Neuronal stem cell (in vitro differentiated cells): Measurements from ENCODE around the gene NOS3.

Experiments used
- DNase-seq: peaks from one replicate; pipeline ENCODE4 v3.0.0-alpha.2; 2013; ENCODE audit warnings: low spot score
- H2AFZ ChIP-seq: one replicate; pipeline ENCODE4 v1.6.1; 2013; ENCODE audit warnings: mild to moderate bottlenecking, low read length, inconsistent platforms
- H2AK5ac ChIP-seq: 2 replicates; pipeline ENCODE4 v1.6.1; 2013; ENCODE audit warnings: low read depth, mild to moderate bottlenecking, inconsistent platforms, low read length, moderate library complexity, mixed read lengths
- H2BK120ac ChIP-seq: 2 replicates; pipeline ENCODE4 v1.6.1; 2013; ENCODE audit warnings: low read depth, mild to moderate bottlenecking, inconsistent platforms, low read length, moderate library complexity, mixed read lengths
- H2BK12ac ChIP-seq: one replicate; pipeline ENCODE4 v1.6.1; 2013; ENCODE audit warnings: low read length, inconsistent platforms
- H2BK15ac ChIP-seq: 2 replicates; pipeline ENCODE4 v1.6.1; 2013; ENCODE audit warnings: mild to moderate bottlenecking, low read length, inconsistent platforms, mixed read lengths
- H2BK5ac ChIP-seq: one replicate; pipeline ENCODE4 v1.6.1; 2013; ENCODE audit warnings: inconsistent platforms, mild to moderate bottlenecking, low read length, moderate library complexity
- H3K14ac ChIP-seq: one replicate; pipeline ENCODE4 v1.6.1; 2013; ENCODE audit warnings: low read length, inconsistent platforms
- H3K18ac ChIP-seq: 2 replicates; pipeline ENCODE4 v1.6.1; 2013; ENCODE audit warnings: low read length, inconsistent platforms
- H3K23ac ChIP-seq: 2 replicates; pipeline ENCODE4 v1.6.1; 2013; ENCODE audit warnings: low read depth, mild to moderate bottlenecking, mixed read lengths, low read length, inconsistent platforms; ENCODE audit not compliant: poor library complexity
- H3K27ac ChIP-seq: replicated peaks from 3 replicates; pipeline ENCODE4 v1.5.1; 2013; ENCODE audit warnings: low read length, inconsistent platforms
- H3K27me3 ChIP-seq, 3 experiments: 2 replicates each; pipeline ENCODE4 v1.6.1; 2013; ENCODE audit warnings: low read length in 3 of 3, mild to moderate bottlenecking in 2 of 3, inconsistent platforms in 1 of 3, low read depth in 1 of 3, mixed read lengths in 1 of 3, moderate library complexity in 1 of 3; ENCODE audit not compliant: control insufficient read depth in 3 of 3, insufficient read depth in 3 of 3
- H3K36me3 ChIP-seq, 2 donors: replicated peaks in 1 of 2; 2 replicates each; pipeline ENCODE4 v1.6.1; 2013; ENCODE audit warnings: low read length in 2 of 2; ENCODE audit not compliant: control insufficient read depth in 2 of 2, insufficient read depth in 2 of 2
- H3K4ac ChIP-seq: 2 replicates; pipeline ENCODE4 v1.6.1; 2013; ENCODE audit warnings: inconsistent platforms, mild to moderate bottlenecking, low read length, moderate library complexity
- H3K4me1 ChIP-seq, 2 donors: 1 replicate in 1 of 2; 2 replicates in 1 of 2; pipeline ENCODE4 v1.6.1; 2013; ENCODE audit warnings: low read length in 2 of 2, low read depth in 1 of 2; ENCODE audit not compliant: control insufficient read depth in 2 of 2, insufficient read depth in 1 of 2
- H3K4me2 ChIP-seq: one replicate; pipeline ENCODE4 v1.6.1; 2013; ENCODE audit warnings: mild to moderate bottlenecking, low read length, inconsistent platforms; ENCODE audit not compliant: insufficient read depth, poor library complexity, severe bottlenecking
- H3K4me3 ChIP-seq, 2 donors: 2 replicates each; pipeline ENCODE4 v1.5.1; 2013; ENCODE audit warnings: low read length in 2 of 2, mild to moderate bottlenecking in 2 of 2, inconsistent platforms in 1 of 2, moderate library complexity in 1 of 2
- H3K79me1 ChIP-seq: one replicate; pipeline ENCODE4 v1.6.1; 2013; ENCODE audit warnings: low read depth, mild to moderate bottlenecking, inconsistent platforms, low read length, moderate library complexity
- H3K9ac ChIP-seq: one replicate; pipeline ENCODE4 v1.6.1; 2013; ENCODE audit warnings: mild to moderate bottlenecking, low read depth, low read length, inconsistent platforms; ENCODE audit not compliant: poor library complexity
- H3K9me3 ChIP-seq, 2 donors: replicated peaks in 1 of 2; 2 replicates each; pipeline versions ENCODE3 to v1.6.1; 2013; ENCODE audit warnings: low read length in 2 of 2, mild to moderate bottlenecking in 2 of 2, inconsistent platforms in 1 of 2, low read depth in 1 of 2, mixed read lengths in 1 of 2, moderate library complexity in 1 of 2; ENCODE audit not compliant: control insufficient read depth in 2 of 2, insufficient read depth in 1 of 2
- H4K8ac ChIP-seq: one replicate; pipeline ENCODE4 v1.6.1; 2013; ENCODE audit warnings: low read depth, mild to moderate bottlenecking, inconsistent platforms, low read length, moderate library complexity
- H4K91ac ChIP-seq: one replicate; pipeline ENCODE4 v1.6.1; 2013; ENCODE audit warnings: low read length, low read depth, mild to moderate bottlenecking, inconsistent platforms; ENCODE audit not compliant: poor library complexity
- WGBS, 2 donors: extraction: QIAGEN DNeasy Blood & Tissue Kit; methylation state at CpG; one replicate each; pipeline ENCODE4 v1.1.7; 2013; ENCODE audit warnings: missing lambda C conversion rate in 2 of 2, mixed read lengths in 1 of 2; ENCODE audit not compliant: insufficient read length in 2 of 2, insufficient replicate concordance in 1 of 2; ENCODE audit errors: extremely low coverage in 2 of 2; 5-methylcytosine and 5-hydroxymethylcytosine counted together

Gene NOS3

GRCh38 chr7:151020231-151020630 lies 29.4 kb downstream of the NOS3 start:
- Histone ChIP-seq H2BK12ac (peak overlapping the region; percentile 27), H4K91ac (no peak overlapping the region), H3K27me3 (peaks cover 0 to 18% (median 0%) of the 10 kb centered on the region in 3 experiments), H3K4me1 (peaks cover 25 to 33% of the 10 kb centered on the region in 2 donors), H3K4me3 (peak overlapping the region in 1 of 2 donors; percentile 37), H2BK15ac (no peak overlapping the region), H2AFZ (peak overlapping the region; percentile 92), H3K14ac (no peak overlapping the region), H2BK120ac (no peak overlapping the region), H4K8ac (no peak overlapping the region), H3K36me3 (no peaks in the 10 kb centered on the region), H3K4me2 (peak overlapping the region; percentile 19), H3K9ac (no peak overlapping the region), H3K18ac (peak overlapping the region; percentile 13), H2BK5ac (no peak overlapping the region), H3K4ac (no peak overlapping the region), H3K9me3 (peaks cover 0 to 2% of the 10 kb centered on the region in 2 donors), H3K23ac (no peak overlapping the region), H2AK5ac (no peak overlapping the region), H3K27ac (peak overlapping the region; percentile 89), H3K79me1 (peaks cover 2% of the 10 kb centered on the region)
- no CpG with 5 or more reads among the region's 7 CpGs for WGBS, 2 donors
- DNase-seq: no peak

DNA sequence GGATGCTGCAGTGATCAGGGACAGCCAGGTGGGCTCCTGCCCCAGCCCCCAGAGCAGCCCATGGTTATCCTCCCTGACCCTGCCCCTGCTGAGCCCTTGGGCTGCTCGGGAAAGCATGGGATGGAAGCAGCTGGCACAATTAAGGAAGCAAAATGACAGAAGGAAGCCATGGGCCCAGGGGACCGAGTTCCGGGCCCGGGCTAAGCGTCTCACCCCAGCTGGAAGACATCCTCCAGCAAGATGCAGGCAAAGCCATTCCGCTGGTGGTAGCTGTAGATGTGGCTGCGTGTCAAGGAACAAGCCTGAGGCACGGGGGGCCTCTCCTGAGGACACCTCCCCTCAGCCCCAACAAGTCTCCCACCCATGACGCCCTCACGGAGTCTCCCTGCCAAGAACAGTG lies 32.4 kb downstream of the NOS3 start:
- Histone ChIP-seq H2AFZ (no peak overlapping the region), H3K14ac (no peak overlapping the region), H3K18ac (peak overlapping the region; percentile 84), H3K4me3 (no peak overlapping the region), H3K4me1 (peaks cover 26 to 36% of the 10 kb centered on the region in 2 donors), H3K36me3 (no peaks in the 10 kb centered on the region), H3K4ac (peak overlapping the region; percentile 72), H2BK5ac (peak overlapping the region; percentile 73), H3K27ac (no peak overlapping the region), H2BK12ac (peak overlapping the region; percentile 69), H4K8ac (peak overlapping the region; percentile 92), H3K79me1 (peaks cover 2% of the 10 kb centered on the region), H3K9me3 (peaks cover 0 to 2% of the 10 kb centered on the region in 2 donors), H3K9ac (no peak overlapping the region), H2BK15ac (peak overlapping the region; percentile 65), H2AK5ac (peak overlapping the region; percentile 72), H2BK120ac (peak overlapping the region; percentile 79), H3K23ac (peak overlapping the region; percentile 87), H4K91ac (no peak overlapping the region), H3K27me3 (peaks cover 0 to 12% (median 0%) of the 10 kb centered on the region in 3 experiments), H3K4me2 (no peak overlapping the region)
- no CpG with 5 or more reads among the region's 10 CpGs for WGBS, 2 donors
- no peak for DNase-seq

GRCh38 chr7:151024435-151025056 lies 33.7 kb downstream of the NOS3 start, which contains the start of gene ATG9B:
ATG9B (minus strand) TSS chr7:151024494; CDS start chr7:151024423, 71 bp downstream.
- peaks cover 2% of the 10 kb centered on the region for H3K79me1 ChIP-seq

DNA sequence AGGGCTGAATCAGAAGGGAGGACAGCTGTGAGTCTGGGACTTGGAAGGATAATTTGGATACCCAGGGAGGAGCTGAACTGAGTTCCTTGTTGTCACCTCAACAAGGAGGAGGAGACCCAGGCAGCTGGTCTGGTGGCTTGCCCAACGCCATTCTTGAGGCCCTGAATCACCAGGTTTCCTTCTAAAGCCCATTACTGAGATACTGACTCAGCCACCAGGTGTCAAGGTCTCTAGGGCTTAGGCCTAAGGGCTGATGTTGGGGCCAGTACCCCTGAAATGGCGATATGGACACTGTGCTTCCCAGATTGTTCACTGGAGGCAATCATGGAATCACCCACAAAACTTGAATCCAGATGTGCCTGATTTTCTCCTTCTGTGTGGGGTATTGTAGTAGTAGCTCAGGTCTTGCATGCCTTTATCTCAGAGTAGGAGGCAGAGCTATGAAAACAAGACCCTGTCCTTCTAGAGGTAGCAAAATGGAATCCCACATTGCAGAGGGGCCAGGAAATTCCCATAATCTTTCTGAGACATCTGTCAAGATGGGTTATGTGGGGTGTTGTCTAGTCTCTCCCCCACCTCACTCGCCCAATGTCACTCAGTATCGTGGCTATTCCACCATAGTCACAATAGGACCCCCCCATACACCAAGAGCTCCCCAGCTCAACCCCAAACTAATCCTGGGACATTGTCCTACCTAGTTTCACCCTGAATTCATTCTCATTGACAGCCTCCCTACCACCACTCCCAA lies 35.3 kb downstream of the NOS3 start:
- H3K9ac ChIP-seq: no peak overlapping the region
- H2AK5ac ChIP-seq: peak overlapping the region; percentile 60
- H3K9me3 ChIP-seq: no peaks in the 10 kb centered on the region
- peaks cover 2% of the 10 kb centered on the region for H3K79me1 ChIP-seq
- H2BK15ac ChIP-seq: peak overlapping the region; percentile 30
- H3K27me3 ChIP-seq: no peaks in the 10 kb centered on the region
- no peak overlapping the region for H3K4me3 ChIP-seq
- no peak overlapping the region for H2BK120ac ChIP-seq
- no peak overlapping the region for H3K23ac ChIP-seq
- H3K4me2 ChIP-seq: no peak overlapping the region
- no peak overlapping the region for H3K4ac ChIP-seq
- peaks cover 6 to 16% of the 10 kb centered on the region in 2 donors for H3K4me1 ChIP-seq
- H2AFZ ChIP-seq: no peak overlapping the region
- H4K91ac ChIP-seq: no peak overlapping the region
- no peaks in the 10 kb centered on the region for H3K36me3 ChIP-seq
- WGBS, 2 donors: no CpG with 5 or more reads among the region's 4 CpGs
- DNase-seq: no peak
- H3K18ac ChIP-seq: no peak overlapping the region
- H4K8ac ChIP-seq: no peak overlapping the region
- no peak overlapping the region for H3K14ac ChIP-seq
- H2BK12ac ChIP-seq: no peak overlapping the region
- no peak overlapping the region for H2BK5ac ChIP-seq
- no peak overlapping the region for H3K27ac ChIP-seq

More at GRCh38 chr7:151024435-151025056, 33.7 kb downstream of the NOS3 start, which contains the start of gene ATG9B:
- Histone ChIP-seq H2AFZ (no peak within 1 kb of the TSS), H2BK5ac (peak within 1 kb of the TSS; percentile 73), H3K4ac (peak within 1 kb of the TSS; percentile 72), H3K14ac (no peak within 1 kb of the TSS), H4K91ac (no peak within 1 kb of the TSS), H2AK5ac (peak within 1 kb of the TSS; percentile 72), H3K4me2 (no peak within 1 kb of the TSS), H3K36me3 (no peaks in the 10 kb centered on the region), H3K4me3 (no peak within 1 kb of the TSS), H2BK15ac (peak within 1 kb of the TSS; percentile 81), H3K9me3 (no peaks in the 10 kb centered on the region), H3K4me1 (peaks cover 22 to 30% of the 10 kb centered on the region in 2 donors), H3K18ac (peak within 1 kb of the TSS; percentile 84), H3K23ac (peak within 1 kb of the TSS; percentile 87), H3K27ac (no peak within 1 kb of the TSS), H2BK12ac (peak within 1 kb of the TSS; percentile 69), H3K27me3 (no peaks in the 10 kb centered on the region), H2BK120ac (peak within 1 kb of the TSS; percentile 56), H3K9ac (no peak within 1 kb of the TSS), H4K8ac (peak within 1 kb of the TSS; percentile 1)
- WGBS, 2 donors: no CpG with 5 or more reads among the region's 4 CpGs
- DNase-seq: no peak
